ENCODE data around the gene ZBTB7C. TPM values are rescaled to one million over a fixed set of nuclear protein-coding genes. Genes with fewer than 3 reads are reported as not detected.

The ZBTB7C gene
- total RNA-seq: 1.00 to 4.4 TPM (median 1.4 TPM) in 3 replicates
- long read RNA-seq, partial matches to known transcripts: 0 of 2 reads
- long read RNA-seq, other reads (novel, unspliced or antisense): 2 of 2 reads

- Mint-ChIP-seq H3K4me1 (ENCODE audit: low read depth) (peaks cover 36% of the 10 kb centered on the region), H3K9me3 (ENCODE audit: low read depth) (no peaks in the 10 kb centered on the region), H3K27ac (ENCODE audit: unreplicated experiment) (no peak within 1 kb of the TSS), H3K27me3 (ENCODE audit: low read depth) (peaks cover 42% of the 10 kb centered on the region), H3K4me3 (ENCODE audit: unreplicated experiment) (peak within 1 kb of the TSS; percentile 73), H3K36me3 (ENCODE audit: low read depth) (no peaks in the 10 kb centered on the region)
- DNase-seq (ENCODE audit: low spot score): no peak
- TF ChIP-seq CTCF (IDR thresholded peaks at IDR 0.05): no peak
These were observed at the start of gene ZBTB7C for GRCh38 chr18:48408727-48409590. Gene ZBTB7C (minus strand): TSS chr18:48409383.

GRCh38 chr18:48456838-48457237 is 47.7 kb upstream of the ZBTB7C start:
- Mint-ChIP-seq H3K4me1 (ENCODE audit: low read depth) (peaks cover 61% of the 10 kb centered on the region), H3K27ac (ENCODE audit: unreplicated experiment) (no peak overlapping the region), H3K36me3 (ENCODE audit: low read depth) (no peaks in the 10 kb centered on the region), H3K9me3 (ENCODE audit: low read depth) (no peaks in the 10 kb centered on the region), H3K27me3 (ENCODE audit: low read depth) (no peaks in the 10 kb centered on the region), H3K4me3 (ENCODE audit: unreplicated experiment) (no peak overlapping the region)
- TF ChIP-seq CTCF (IDR thresholded peaks at IDR 0.05): no peak
- no peak for DNase-seq (ENCODE audit: low spot score)

- no peak for TF ChIP-seq CTCF (IDR thresholded peaks at IDR 0.05)
- H3K27ac Mint-ChIP-seq (ENCODE audit: unreplicated experiment): peak overlapping the region; percentile 76
- no peak overlapping the region for H3K4me3 Mint-ChIP-seq (ENCODE audit: unreplicated experiment)
- H3K27me3 Mint-ChIP-seq (ENCODE audit: low read depth): no peaks in the 10 kb centered on the region
- no peaks in the 10 kb centered on the region for H3K9me3 Mint-ChIP-seq (ENCODE audit: low read depth)
- peaks cover 58% of the 10 kb centered on the region for H3K4me1 Mint-ChIP-seq (ENCODE audit: low read depth)
- no peak for DNase-seq (ENCODE audit: low spot score)
- H3K36me3 Mint-ChIP-seq (ENCODE audit: low read depth): no peaks in the 10 kb centered on the region
These were observed 46.6 kb upstream of the ZBTB7C start for GRCh38 chr18:48455555-48456478.

GRCh38 chr18:48454261-48454757 is 45.1 kb upstream of the ZBTB7C start:
- TF ChIP-seq CTCF (IDR thresholded peaks at IDR 0.05): no peak
- Mint-ChIP-seq H3K36me3 (ENCODE audit: low read depth) (no peaks in the 10 kb centered on the region), H3K27me3 (ENCODE audit: low read depth) (no peaks in the 10 kb centered on the region), H3K4me3 (ENCODE audit: unreplicated experiment) (no peak overlapping the region), H3K9me3 (ENCODE audit: low read depth) (no peaks in the 10 kb centered on the region), H3K4me1 (ENCODE audit: low read depth) (peaks cover 62% of the 10 kb centered on the region), H3K27ac (ENCODE audit: unreplicated experiment) (peak overlapping the region; percentile 95)
- no peak for DNase-seq (ENCODE audit: low spot score)

Data from chondrocyte (in vitro differentiated cells).